ENCODE data around the gene NIPSNAP2.

GRCh38 chr7:55980266-55980665, 15.9 kb downstream of the NIPSNAP2 start:
- TF ChIP-seq EZH2phosphoT487 (IDR thresholded peaks at IDR 0.05; ENCODE audit: insufficient read depth, low read depth) (no peak), EZH2 (IDR thresholded peaks at IDR 0.05; ENCODE audit: insufficient read depth, poor library complexity, severe bottlenecking) (no peak)

Measured in GM23248 (cell line).